Esophagus muscularis mucosa (tissue), 4 donors: Measurements from ENCODE around the gene UNC13A.

Experiments used
- CTCF ChIP-seq, 3 experiments: fragments of 200-600 bp in 2 of 3; fragments of 450-650 bp in 1 of 3; sonication (generic) in 2 of 3; IDR thresholded peaks; one replicate each; pipeline ENCODE4 v1.5.1; 2017 to 2019; ENCODE audit warnings: antibody characterized with exemption in 3 of 3, mild to moderate bottlenecking in 2 of 3, moderate library complexity in 1 of 3
- EP300 ChIP-seq: sonication (generic); formaldehyde crosslinking; IDR thresholded peaks from one replicate; pipeline ENCODE4 v1.6.1; 2017; ENCODE audit warnings: antibody characterized with exemption
- POLR2AphosphoS5 ChIP-seq, 2 donors: sonication (generic); formaldehyde crosslinking; IDR thresholded peaks; one replicate each; pipeline ENCODE4 v1.6.1; 2017; ENCODE audit warnings: antibody characterized with exemption in 2 of 2

- TF ChIP-seq CTCF (IDR thresholded peaks at IDR 0.05) (no peak), POLR2AphosphoS5 (IDR thresholded peaks at IDR 0.05) (no peak), EP300 (no peak)
Observed at GRCh38 chr19:17601683-17602082, 86.5 kb downstream of the UNC13A start.
